DND-41 (cell line): ENCODE measurements around the gene XIRP2.

Experiments
- CTCF ChIP-seq: IDR thresholded peaks from 2 replicates; pipeline ENCODE4 v1.5.1; 2012; ENCODE audit warnings: borderline replicate concordance, low read length, moderate library complexity, mild to moderate bottlenecking; ENCODE audit not compliant: poor library complexity, severe bottlenecking; ENCODE audit errors: extremely low read depth
- EZH2 ChIP-seq: IDR thresholded peaks from 3 replicates; pipeline ENCODE4 v1.6.1; 2012; ENCODE audit warnings: borderline replicate concordance, low read depth, mild to moderate bottlenecking, moderate library complexity, low read length, inconsistent platforms; ENCODE audit not compliant: severe bottlenecking

- no peak for TF ChIP-seq CTCF
- no peak for TF ChIP-seq EZH2
These were observed 11.4 kb downstream of the XIRP2 start for GRCh38 chr2:166899676-166900075.
